ENCODE measurements around the gene LIMK2. TPM values are rescaled to one million over a fixed set of nuclear protein-coding genes. Genes with fewer than 3 reads are reported as not detected.

The LIMK2 gene
- total and polyA plus RNA-seq, 9 of the 15 experiments (the other 6 are each of a cell fraction or from before 2014, with no cell fraction given) = 1.1 to 14.5 (median 8.5) TPM

GRCh38 chr22:31287818-31288495 lies 75.9 kb downstream of the LIMK2 start:
- Histone ChIP-seq H3K4me1 (replicated peaks in 1 of 2; ENCODE audit: control insufficient read depth in 2 of 2, insufficient read depth in 2 of 2, low read length in 2 of 2) (peaks cover 15 to 24% of the 10 kb centered on the region in 2 experiments; a peak in 4 of 5 replicates), H3K9me1 (ENCODE audit: control insufficient read depth, insufficient read depth, low read length) (no peaks in the 10 kb centered on the region), H3K27me3 (ENCODE audit: control insufficient read depth in 2 of 2, insufficient read depth in 2 of 2, low read length in 2 of 2) (no peaks in the 10 kb centered on the region), H3K36me3 (ENCODE audit: control insufficient read depth, insufficient read depth, low read length) (no peaks in the 10 kb centered on the region), H3K4me3 (no peak overlapping the region), H2AFZ (ENCODE audit: low read depth, low read length) (no peak overlapping the region), H3K4me2 (ENCODE audit: insufficient read depth, low read length) (no peak overlapping the region), H4K20me1 (replicated peaks; ENCODE audit: control insufficient read depth, insufficient read depth, low read length) (no peaks in the 10 kb centered on the region), H3K79me2 (ENCODE audit: control insufficient read depth, insufficient read depth, low read length) (no peaks in the 10 kb centered on the region), H3K9me3 (replicated peaks; ENCODE audit: control insufficient read depth, insufficient read depth, low read depth, low read length) (no peaks in the 10 kb centered on the region), H3K27ac (ENCODE audit: extremely low read depth, low read depth, low read length) (no peak overlapping the region), H3K9ac (ENCODE audit: insufficient read depth in 1 of 2, low read depth in 2 of 2, low read length in 2 of 2) (no peak overlapping the region)
- in situ Hi-C loops (cut with MboI) = no loop called here
- ChIA-PET POLR2A (interaction anchor here (0.7 to 3.1 kb wide), 3 partner anchors 20 to 145 kb away, joined by 3 to 7 read pairs (median 3); no protein-coding TSS in a partner anchor), CTCF (ENCODE audit: low intra/inter-chr PET ratio) (no interaction called here)
- TF ChIP-seq NFE2L1 (tag; IDR thresholded peaks at IDR 0.05; ENCODE audit: borderline replicate concordance, low read depth) (no peak), PBX2 (CRISPR knock-in tag; IDR thresholded peaks at IDR 0.05; ENCODE audit: low read depth) (no peak), PBX2 (tag; conservative IDR thresholded peaks at IDR 0.05; ENCODE audit: low read depth) (no peak), MEF2A (IDR thresholded peaks at IDR 0.05; ENCODE audit: control insufficient read depth, low read depth, low read length) (no peak), ERF (CRISPR knock-in tag; IDR thresholded peaks at IDR 0.05) (no peak), ARHGAP35 (IDR thresholded peaks at IDR 0.05; ENCODE audit: partially characterized antibody) (no peak), PRDM10 (IDR thresholded peaks at IDR 0.05; ENCODE audit: partially characterized antibody) (no peak), FOSL1 (tag; conservative IDR thresholded peaks at IDR 0.05) (no peak), TAF15 (IDR thresholded peaks at IDR 0.05; ENCODE audit: low read depth, low read length) (no peak), LCOR (CRISPR knock-in tag; IDR thresholded peaks at IDR 0.05) (no peak)
- TF ChIP-seq, protein P1, sequence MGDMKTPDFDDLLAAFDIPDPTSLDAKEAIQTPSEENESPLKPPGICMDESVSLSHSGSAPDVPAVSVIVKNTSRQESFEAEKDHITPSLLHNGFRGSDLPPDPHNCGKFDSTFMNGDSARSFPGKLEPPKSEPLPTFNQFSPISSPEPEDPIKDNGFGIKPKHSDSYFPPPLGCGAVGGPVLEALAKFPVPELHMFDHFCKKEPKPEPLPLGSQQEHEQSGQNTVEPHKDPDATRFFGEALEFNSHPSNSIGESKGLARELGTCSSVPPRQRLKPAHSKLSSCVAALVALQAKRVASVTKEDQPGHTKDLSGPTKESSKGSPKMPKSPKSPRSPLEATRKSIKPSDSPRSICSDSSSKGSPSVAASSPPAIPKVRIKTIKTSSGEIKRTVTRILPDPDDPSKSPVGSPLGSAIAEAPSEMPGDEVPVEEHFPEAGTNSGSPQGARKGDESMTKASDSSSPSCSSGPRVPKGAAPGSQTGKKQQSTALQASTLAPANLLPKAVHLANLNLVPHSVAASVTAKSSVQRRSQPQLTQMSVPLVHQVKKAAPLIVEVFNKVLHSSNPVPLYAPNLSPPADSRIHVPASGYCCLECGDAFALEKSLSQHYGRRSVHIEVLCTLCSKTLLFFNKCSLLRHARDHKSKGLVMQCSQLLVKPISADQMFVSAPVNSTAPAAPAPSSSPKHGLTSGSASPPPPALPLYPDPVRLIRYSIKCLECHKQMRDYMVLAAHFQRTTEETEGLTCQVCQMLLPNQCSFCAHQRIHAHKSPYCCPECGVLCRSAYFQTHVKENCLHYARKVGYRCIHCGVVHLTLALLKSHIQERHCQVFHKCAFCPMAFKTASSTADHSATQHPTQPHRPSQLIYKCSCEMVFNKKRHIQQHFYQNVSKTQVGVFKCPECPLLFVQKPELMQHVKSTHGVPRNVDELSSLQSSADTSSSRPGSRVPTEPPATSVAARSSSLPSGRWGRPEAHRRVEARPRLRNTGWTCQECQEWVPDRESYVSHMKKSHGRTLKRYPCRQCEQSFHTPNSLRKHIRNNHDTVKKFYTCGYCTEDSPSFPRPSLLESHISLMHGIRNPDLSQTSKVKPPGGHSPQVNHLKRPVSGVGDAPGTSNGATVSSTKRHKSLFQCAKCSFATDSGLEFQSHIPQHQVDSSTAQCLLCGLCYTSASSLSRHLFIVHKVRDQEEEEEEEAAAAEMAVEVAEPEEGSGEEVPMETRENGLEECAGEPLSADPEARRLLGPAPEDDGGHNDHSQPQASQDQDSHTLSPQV (IDR thresholded peaks at IDR 0.05) = no peak
- BruUV-seq (replicated peaks) = no TSS peak
- WGBS (ENCODE audit: insufficient coverage, low coverage, missing lambda C conversion rate) = 35% methylated on average over 2 of the region's 6 CpGs
- no peak for DNase-seq (ENCODE audit: extremely low read depth in 1 of 4, low spot score in 3 of 4)
- intact Hi-C loops (cut with micrococcal nuclease) = no loop called here
- no peak for ATAC-seq
- FAIRE-seq = no peak

Measured in K562 (cell line).